H1 (cell line): Measurements from ENCODE around the gene CACNG8. TPM values are rescaled to one million over a fixed set of nuclear protein-coding genes. Genes with fewer than 3 reads are reported as not detected.

Experiments used
- CTCF ChIA-PET: fragments of 300-600 bp; sonication (Branson Sonifier 250); formaldehyde crosslinking; loops from one replicate; lab custom pipeline; 2021; ENCODE audit not compliant: partially characterized antibody; lab: Charles Lee
- POLR2A ChIA-PET: fragments of 300-600 bp; sonication (Branson Sonifier 250); formaldehyde crosslinking; loops from one replicate; lab custom pipeline; 2021; ENCODE audit warnings: inconsistent platforms; ENCODE audit not compliant: partially characterized antibody; lab: Charles Lee
- DNase-seq, 2 experiments: peaks; one replicate each; pipeline versions ENCODE4 v3.0.0 to v3.0.0-alpha.2; 2010 to 2022; ENCODE audit warnings: low spot score in 2 of 2, low read depth in 1 of 2, mixed read lengths in 1 of 2
- FAIRE-seq: peaks from 2 replicates; lab custom pipeline; 2011; peaks lifted over from hg19 to GRCh38; lab: Jason Lieb, UNC
- H2AFZ ChIP-seq: 2 replicates; pipeline ENCODE4 v1.8.1; 2012; ENCODE audit warnings: low read length, inconsistent platforms
- H2AK5ac ChIP-seq: 2 replicates; pipeline ENCODE4 v1.6.1; 2013; ENCODE audit warnings: low read depth, low read length
- H2BK120ac ChIP-seq: replicated peaks from 2 replicates; pipeline ENCODE3; 2013; ENCODE audit warnings: low read depth, low read length, inconsistent platforms
- H2BK12ac ChIP-seq: 2 replicates; pipeline ENCODE4 v1.6.1; 2013; ENCODE audit warnings: low read depth, low read length
- H2BK15ac ChIP-seq: 2 replicates; pipeline ENCODE4 v1.6.1; 2013; ENCODE audit warnings: low read length
- H2BK20ac ChIP-seq: 2 replicates; pipeline ENCODE4 v1.6.1; 2013; ENCODE audit warnings: low read length
- H2BK5ac ChIP-seq: 2 replicates; pipeline ENCODE4 v1.6.1; 2013; ENCODE audit warnings: low read depth, low read length
- H3K14ac ChIP-seq: 2 replicates; pipeline ENCODE4 v1.6.1; 2013; ENCODE audit warnings: inconsistent platforms; ENCODE audit not compliant: insufficient read length
- H3K18ac ChIP-seq: 2 replicates; pipeline ENCODE4 v1.6.1; 2013; ENCODE audit warnings: low read length; ENCODE audit errors: extremely low read depth
- H3K23ac ChIP-seq: 2 replicates; pipeline ENCODE4 v1.6.1; 2013; ENCODE audit warnings: inconsistent platforms; ENCODE audit not compliant: insufficient read length
- H3K23me2 ChIP-seq: 2 replicates; pipeline ENCODE4 v1.6.1; 2013; ENCODE audit warnings: low read depth, low read length
- H3K27ac ChIP-seq: 2 replicates; pipeline ENCODE4 v1.6.1; 2011; ENCODE audit warnings: low read depth, low read length, inconsistent platforms
- H3K27me3 ChIP-seq, 4 experiments: replicated peaks in 1 of 4; 1 replicate in 1 of 4; 2 replicates in 3 of 4; pipeline versions ENCODE4 v1.6.1 to v1.8.1; 2011 to 2013; ENCODE audit warnings: low read length in 3 of 4, mild to moderate bottlenecking in 3 of 4, inconsistent platforms in 2 of 4, mixed read lengths in 2 of 4, moderate library complexity in 1 of 4; ENCODE audit not compliant: control insufficient read depth in 3 of 4, insufficient read depth in 3 of 4; ENCODE audit errors: extremely low read depth in 1 of 4
- H3K36me3 ChIP-seq, 4 experiments: 2 replicates each; pipeline versions ENCODE4 v1.6.1 to v1.8.1; 2011 to 2013; ENCODE audit warnings: mild to moderate bottlenecking in 4 of 4, low read length in 3 of 4, moderate library complexity in 2 of 4, control low read depth in 1 of 4, inconsistent platforms in 1 of 4; ENCODE audit not compliant: insufficient read depth in 4 of 4, control insufficient read depth in 2 of 4
- H3K4ac ChIP-seq: replicated peaks from 2 replicates; pipeline ENCODE3; 2013; ENCODE audit warnings: low read length, low read depth, mixed read lengths, inconsistent platforms; ENCODE audit not compliant: insufficient read length
- H3K4me1 ChIP-seq, 4 experiments: replicated peaks in 1 of 4; 1 replicate in 1 of 4; 2 replicates in 3 of 4; pipeline versions ENCODE4 v1.6.1 to v1.8.1; 2011 to 2013; ENCODE audit warnings: low read length in 3 of 4, inconsistent platforms in 2 of 4, mixed read lengths in 1 of 4; ENCODE audit not compliant: insufficient read depth in 4 of 4, control insufficient read depth in 3 of 4
- H3K4me2 ChIP-seq, 2 experiments: 2 replicates each; pipeline versions ENCODE4 v1.6.1 to v1.8.1; 2011 to 2013; ENCODE audit warnings: low read depth in 2 of 2, low read length in 2 of 2, control low read depth in 1 of 2, inconsistent platforms in 1 of 2, mild to moderate bottlenecking in 1 of 2; ENCODE audit not compliant: insufficient read depth in 1 of 2
- H3K4me3 ChIP-seq, 4 experiments: fragments of 200-600, 300-600 bp in 1 of 4; sonication (generic), shearing (Covaris generic), sonication (Bioruptor Twin) in 1 of 4; 2 replicates each; pipeline versions ENCODE4 v1.5.1 to v1.8.1; 2011 to 2016; ENCODE audit warnings: low read length in 4 of 4, low read depth in 3 of 4, control low read depth in 2 of 4, inconsistent platforms in 2 of 4, mild to moderate bottlenecking in 2 of 4, mixed read lengths in 1 of 4, moderate library complexity in 1 of 4; ENCODE audit not compliant: insufficient read depth in 2 of 4; ENCODE audit errors: extremely low read depth in 1 of 4
- H3K56ac ChIP-seq: replicated peaks from 2 replicates; pipeline ENCODE3; 2013; ENCODE audit warnings: low read depth, mild to moderate bottlenecking, mixed read lengths, low read length, inconsistent platforms; ENCODE audit not compliant: insufficient read length
- H3K79me1 ChIP-seq: 2 replicates; pipeline ENCODE4 v1.6.1; 2013; ENCODE audit warnings: low read depth, low read length, control low read depth
- H3K79me2 ChIP-seq, 2 experiments: 2 replicates each; pipeline versions ENCODE4 v1.6.1 to v1.8.1; 2012 to 2013; ENCODE audit warnings: low read length in 2 of 2, mild to moderate bottlenecking in 2 of 2, inconsistent platforms in 1 of 2; ENCODE audit not compliant: insufficient read depth in 2 of 2, control insufficient read depth in 1 of 2
- H3K9ac ChIP-seq, 4 experiments: replicated peaks in 1 of 4; 1 replicate in 1 of 4; 2 replicates in 3 of 4; pipeline versions ENCODE4 v1.6.1 to v1.8.1; 2011 to 2013; ENCODE audit warnings: low read depth in 3 of 4, low read length in 3 of 4, control low read depth in 2 of 4, mild to moderate bottlenecking in 2 of 4, moderate library complexity in 2 of 4, inconsistent platforms in 1 of 4; ENCODE audit errors: extremely low read depth in 1 of 4
- H3K9me3 ChIP-seq, 2 experiments: 2 replicates each; pipeline versions ENCODE4 v1.6.1 to v1.8.1; 2012 to 2013; ENCODE audit warnings: mild to moderate bottlenecking in 2 of 2, moderate library complexity in 2 of 2, control low read depth in 1 of 2, inconsistent platforms in 1 of 2, low read depth in 1 of 2, low read length in 1 of 2, mixed read lengths in 1 of 2; ENCODE audit not compliant: insufficient read depth in 2 of 2
- H4K20me1 ChIP-seq, 2 experiments: replicated peaks in 1 of 2; 2 replicates each; pipeline versions ENCODE3 to v1.8.1; 2011 to 2013; ENCODE audit warnings: inconsistent platforms in 2 of 2, low read length in 2 of 2, mild to moderate bottlenecking in 1 of 2; ENCODE audit not compliant: insufficient read depth in 2 of 2, control insufficient read depth in 1 of 2
- H4K5ac ChIP-seq: 2 replicates; pipeline ENCODE4 v1.6.1; 2013; ENCODE audit warnings: low read length, low read depth, mixed read lengths, inconsistent platforms; ENCODE audit not compliant: insufficient read length
- H4K8ac ChIP-seq: 2 replicates; pipeline ENCODE4 v1.8.0; 2013; ENCODE audit warnings: mild to moderate bottlenecking, moderate library complexity, low read length, inconsistent platforms; ENCODE audit not compliant: insufficient read depth; ENCODE audit errors: extremely low read depth
- H4K91ac ChIP-seq: replicated peaks from 2 replicates; pipeline ENCODE3; 2013; ENCODE audit warnings: low read length, mixed read lengths, inconsistent platforms; ENCODE audit not compliant: insufficient read length
- BCL11A ChIP-seq, 2 experiments: IDR thresholded peaks; one replicate each; pipeline ENCODE4 v1.6.1; 2011; ENCODE audit warnings: low read depth in 2 of 2, low read length in 2 of 2, mild to moderate bottlenecking in 2 of 2
- HDAC2 ChIP-seq, 2 experiments: fragments of 300-600 bp in 1 of 2; sonication (generic) in 1 of 2; IDR thresholded peaks; 2 replicates each; pipeline ENCODE4 v1.6.1; 2011 to 2012; ENCODE audit warnings: low read depth in 2 of 2, low read length in 2 of 2, mild to moderate bottlenecking in 2 of 2, moderate library complexity in 2 of 2, borderline replicate concordance in 1 of 2, inconsistent platforms in 1 of 2
- JUN ChIP-seq: IDR thresholded peaks from 2 replicates; pipeline ENCODE4 v1.6.1; 2011; ENCODE audit warnings: low read depth, mild to moderate bottlenecking, improper control_type of control experiment, low read length
- JUND ChIP-seq: IDR thresholded peaks from 2 replicates; pipeline ENCODE4 v1.6.1; 2011; ENCODE audit warnings: mild to moderate bottlenecking, improper control_type of control experiment, low read length
- POLR2AphosphoS5 ChIP-seq: IDR thresholded peaks from 2 replicates; pipeline ENCODE4 v1.6.1; 2011; ENCODE audit warnings: low read depth, low read length
- RAD21 ChIP-seq, 2 experiments: IDR thresholded peaks in 1 of 2; conservative IDR thresholded peaks in 1 of 2; 2 replicates each; pipeline ENCODE4 v1.6.1; 2011; ENCODE audit warnings: low read depth in 2 of 2, low read length in 2 of 2, improper control_type of control experiment in 1 of 2, inconsistent platforms in 1 of 2, mild to moderate bottlenecking in 1 of 2, moderate library complexity in 1 of 2
- RNF2 ChIP-seq: fragments of 200-900, 300-1000 bp; sonication (generic); IDR thresholded peaks from 2 replicates; pipeline ENCODE4 v1.7.1; 2016; ENCODE audit warnings: borderline replicate concordance, low read depth, mild to moderate bottlenecking, antibody characterized with exemption, low read length; ENCODE audit not compliant: poor library complexity, severe bottlenecking; ENCODE audit errors: missing control alignments
- RXRA ChIP-seq: IDR thresholded peaks from 2 replicates; pipeline ENCODE4 v1.6.1; 2011; ENCODE audit warnings: low read depth, mild to moderate bottlenecking, low read length, moderate library complexity; ENCODE audit not compliant: insufficient read depth
- SP4 ChIP-seq: IDR thresholded peaks from 2 replicates; pipeline ENCODE4 v1.6.1; 2012; ENCODE audit warnings: low read length, inconsistent platforms
- TCF12 ChIP-seq: IDR thresholded peaks from 2 replicates; pipeline ENCODE4 v1.6.1; 2011; ENCODE audit warnings: low read depth, mild to moderate bottlenecking, low read length
- YY1 ChIP-seq: IDR thresholded peaks from 2 replicates; pipeline ENCODE4 v1.6.1; 2011; ENCODE audit warnings: low read depth, mild to moderate bottlenecking, low read length
- WGBS, 2 experiments: shearing (Covaris generic) in 1 of 2; methylation state at CpG; one replicate each; pipeline versions ENCODE4 v1.1.6 to v1.1.7; 2013 to 2015; ENCODE audit warnings: low lambda C conversion rate in 2 of 2, mixed read lengths in 2 of 2, inconsistent platforms in 1 of 2, low coverage in 1 of 2, missing lambda C conversion rate in 1 of 2; ENCODE audit not compliant: insufficient replicate concordance in 2 of 2, insufficient coverage in 1 of 2, insufficient read length in 1 of 2; ENCODE audit errors: extremely low coverage in 1 of 2, missing lambda C conversion rate in 1 of 2; 5-methylcytosine and 5-hydroxymethylcytosine counted together
- polyA plus RNA-seq, 7 experiments: library from polyadenylated mRNA; depleted of rRNA in 3 of 7; stranded (reverse) in 5 of 7; unstranded in 2 of 7; fragments of >200 nt in 5 of 7; fragments of 200-250 nt in 2 of 7; gene quantifications; 1 replicate in 5 of 7; 2 replicates in 1 of 7; 4 replicates in 1 of 7; pipeline versions ENCODE4 v1.2.1 to v1.2.3, GENCODE V29; 2011 to 2013; ENCODE audit warnings: missing spikeins in 2 of 7, mixed read lengths in 2 of 7
- total RNA-seq: library from RNA; stranded (reverse); fragmentation: NEBNext Ultra II Directional; extraction: Animal tissue kit (Norgen Biotek cat#: 25700); gene quantifications from 2 replicates; pipeline ENCODE4 v1.2.1, GENCODE V29; 2021
- TF ChIP-seq, protein P1 (sequence below): IDR thresholded peaks from 2 replicates; pipeline ENCODE4 v1.6.1; 2011; ENCODE audit warnings: low read length, improper control_type of control experiment

The CACNG8 gene
- total and polyA plus RNA-seq, 2 of the 8 experiments (the other 6 are each of a cell fraction or from before 2014, with no cell fraction given): 0.41 to 4.5 TPM

DNA sequence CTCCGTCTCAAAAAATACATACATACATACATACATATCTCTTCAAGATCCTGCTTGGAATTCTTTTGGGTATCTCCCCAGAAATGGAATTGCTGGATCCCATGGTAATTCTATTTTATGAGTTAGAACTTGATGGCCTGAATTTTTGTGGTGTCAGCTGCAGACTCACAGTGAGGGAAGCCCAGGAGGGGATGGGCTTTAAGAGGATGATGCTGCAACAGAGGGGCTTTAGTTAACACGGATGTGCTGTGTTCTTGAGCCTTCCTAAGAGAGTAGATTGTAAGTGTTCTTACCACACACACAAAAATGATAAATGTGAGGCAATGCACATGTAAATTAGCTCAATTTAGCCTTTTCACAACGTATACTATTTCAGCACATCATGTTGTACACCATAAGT lies 60.5 kb downstream of the CACNG8 start:
- Histone ChIP-seq H3K56ac (no peak overlapping the region), H4K20me1 (no peaks in the 10 kb centered on the region), H3K9me3 (no peaks in the 10 kb centered on the region), H3K4me1 (peaks cover 0 to 6% (median 3%) of the 10 kb centered on the region in 4 experiments; a peak in 4 of 7 replicates), H3K18ac (no peak overlapping the region), H3K4ac (no peak overlapping the region), H4K5ac (no peak overlapping the region), H2AFZ (no peak overlapping the region), H4K91ac (no peak overlapping the region), H2BK120ac (no peak overlapping the region), H2BK5ac (no peak overlapping the region), H3K14ac (no peak overlapping the region), H2BK12ac (no peak overlapping the region), H2BK20ac (no peak overlapping the region), H3K27me3 (peaks cover 0 to 2% (median 0%) of the 10 kb centered on the region in 4 experiments; a peak in 1 of 7 replicates), H3K79me2 (no peaks in the 10 kb centered on the region), H3K4me2 (no peak overlapping the region), H3K23me2 (no peaks in the 10 kb centered on the region), H2BK15ac (no peak overlapping the region), H3K23ac (no peak overlapping the region), H3K27ac (no peak overlapping the region), H3K36me3 (no peaks in the 10 kb centered on the region; a peak in 1 of 8 replicates), H3K4me3 (no peak overlapping the region), H2AK5ac (no peak overlapping the region), H3K9ac (peak overlapping the region in 1 of 4 experiments; percentile 16; a peak in 1 of 7 replicates), H3K79me1 (no peaks in the 10 kb centered on the region), H4K8ac (no peak overlapping the region)
- WGBS, 2 experiments: 64% methylated on average over 3 of the region's 3 CpGs; no CpG with 5 or more reads in 1 of the 2 experiments
- no peak for FAIRE-seq
- ChIA-PET CTCF (interaction anchor here (0.6 to 6.1 kb wide), 45 partner anchors 8 to 245 kb away, joined by 3 to 42 read pairs (median 7); partner anchors contain the start of gene CACNG6), POLR2A (interaction anchor here (1.1 to 3.0 kb wide), 6 partner anchors 29 to 75 kb away, joined by 3 to 17 read pairs (median 6); partner anchors contain the start of gene CACNG6)
- DNase-seq: no peak
- TF ChIP-seq POLR2AphosphoS5 (no peak), YY1 (no peak), RAD21 (IDR thresholded peaks at IDR 0.05 in 1 of 2, conservative IDR thresholded peaks at IDR 0.05 in 1 of 2; ENCODE audit: low read depth in 2 of 2, low read length in 2 of 2) (no peak), TCF12 (no peak), JUND (no peak), RXRA (no peak), RNF2 (no peak), JUN (no peak), SP4 (no peak), HDAC2 (IDR thresholded peaks at IDR 0.05; ENCODE audit: borderline replicate concordance in 1 of 2, low read depth in 2 of 2, low read length in 2 of 2) (no peak), BCL11A (IDR thresholded peaks at IDR 0.05; ENCODE audit: low read depth in 2 of 2, low read length in 2 of 2) (no peak)
- TF ChIP-seq, protein P1, sequence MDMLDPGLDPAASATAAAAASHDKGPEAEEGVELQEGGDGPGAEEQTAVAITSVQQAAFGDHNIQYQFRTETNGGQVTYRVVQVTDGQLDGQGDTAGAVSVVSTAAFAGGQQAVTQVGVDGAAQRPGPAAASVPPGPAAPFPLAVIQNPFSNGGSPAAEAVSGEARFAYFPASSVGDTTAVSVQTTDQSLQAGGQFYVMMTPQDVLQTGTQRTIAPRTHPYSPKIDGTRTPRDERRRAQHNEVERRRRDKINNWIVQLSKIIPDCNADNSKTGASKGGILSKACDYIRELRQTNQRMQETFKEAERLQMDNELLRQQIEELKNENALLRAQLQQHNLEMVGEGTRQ: no peak
